Measurements from ENCODE around the gene NOL12.

- TF ChIP-seq CTCF (IDR thresholded peaks at IDR 0.05): no peak
- TF ChIP-seq EZH2phosphoT487 (IDR thresholded peaks at IDR 0.05): no peak
These were observed 21.7 kb upstream of the NOL12 start for GRCh38 chr22:37664249-37665101.

Data from neural progenitor cell (in vitro differentiated cells).